ENCODE results near the gene FPGS.

GRCh38 chr9:127860779-127861178 lies 58.1 kb downstream of the FPGS start:
- TF ChIP-seq NR1H2 (CRISPR knock-in tag; IDR thresholded peaks at IDR 0.05), result no peak
- no peak for TF ChIP-seq CTCF (IDR thresholded peaks at IDR 0.05)
- TF ChIP-seq ETV6 (CRISPR knock-in tag; IDR thresholded peaks at IDR 0.05), result no peak
- TF ChIP-seq IRF2 (CRISPR knock-in tag; IDR thresholded peaks at IDR 0.05; ENCODE audit: borderline replicate concordance, low read depth), result no peak
- TF ChIP-seq CREM (CRISPR knock-in tag; IDR thresholded peaks at IDR 0.05), result no peak
- no peak for TF ChIP-seq ZNF512 (CRISPR knock-in tag; IDR thresholded peaks at IDR 0.05; ENCODE audit: borderline replicate concordance)
- TF ChIP-seq NR2C2 (CRISPR knock-in tag; IDR thresholded peaks at IDR 0.05), result no peak
- TF ChIP-seq SP1 (CRISPR knock-in tag; conservative IDR thresholded peaks at IDR 0.05), result no peak
- no peak for TF ChIP-seq E2F5 (CRISPR knock-in tag; IDR thresholded peaks at IDR 0.05)
- no peak for TF ChIP-seq MAX (CRISPR knock-in tag; IDR thresholded peaks at IDR 0.05)
- no peak for TF ChIP-seq ATF2 (CRISPR knock-in tag; IDR thresholded peaks at IDR 0.05; ENCODE audit: borderline replicate concordance, low read depth)

Measured in WTC11 (cell line).